ENCODE results near the gene FLT4.

FLT4 gene

DNA sequence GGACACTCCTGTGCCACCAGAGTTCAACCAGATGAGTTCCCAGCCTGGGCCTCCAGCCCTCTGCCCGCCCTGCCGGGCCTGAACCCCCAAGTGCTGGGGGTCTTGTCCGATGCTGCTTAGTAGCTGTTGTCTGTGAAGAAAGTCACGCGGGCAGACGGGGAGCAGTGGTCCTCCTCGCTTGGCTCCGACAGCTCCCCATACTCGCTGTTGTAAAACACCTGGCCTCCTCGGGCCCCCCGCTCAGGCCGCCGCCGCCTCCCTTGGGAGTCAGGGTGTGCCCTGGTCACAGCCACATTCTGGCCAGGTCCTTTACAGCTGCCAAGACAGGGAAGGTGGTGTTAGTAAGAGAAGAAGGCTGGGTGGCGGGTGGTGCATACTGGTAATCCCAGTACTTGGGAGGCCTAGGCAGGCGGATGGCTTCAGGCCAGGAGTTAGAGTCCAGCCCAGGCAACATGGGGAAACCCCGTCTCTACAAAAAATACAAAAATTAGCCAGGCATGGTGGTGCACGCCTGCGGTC lies 46.3 kb downstream of the FLT4 start:
- DNase-seq, result no peak

DNA sequence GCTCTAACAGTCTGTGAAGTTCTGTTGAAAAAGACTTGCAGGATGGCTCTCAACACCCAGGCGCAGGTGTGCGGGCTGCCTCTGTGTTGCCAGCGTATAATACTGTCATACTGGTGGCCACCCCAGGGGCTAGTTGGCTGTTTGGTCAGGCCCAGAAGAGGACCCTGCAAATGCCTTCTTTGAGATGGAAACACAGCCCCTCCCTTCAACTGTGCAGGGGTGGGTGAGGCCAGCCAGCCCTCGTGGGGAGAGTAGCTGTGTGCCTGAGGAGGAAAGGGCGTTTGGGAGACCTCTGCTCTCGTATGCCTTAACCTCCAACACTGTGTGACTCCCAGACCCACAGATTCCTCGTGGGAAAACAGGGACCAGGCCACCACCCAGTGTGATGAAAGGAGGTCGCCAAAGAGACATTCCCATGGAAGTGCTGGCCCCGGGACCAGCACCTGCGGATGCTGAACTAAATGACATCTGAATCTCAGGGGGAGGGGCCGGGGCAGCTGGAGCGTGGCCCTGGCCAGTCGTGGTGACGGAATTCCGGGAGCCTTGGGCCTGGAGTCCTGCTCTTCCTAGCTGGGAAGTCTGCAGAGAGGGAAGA lies 46.8 kb downstream of the FLT4 start:
- DNase-seq, result no peak

DNA sequence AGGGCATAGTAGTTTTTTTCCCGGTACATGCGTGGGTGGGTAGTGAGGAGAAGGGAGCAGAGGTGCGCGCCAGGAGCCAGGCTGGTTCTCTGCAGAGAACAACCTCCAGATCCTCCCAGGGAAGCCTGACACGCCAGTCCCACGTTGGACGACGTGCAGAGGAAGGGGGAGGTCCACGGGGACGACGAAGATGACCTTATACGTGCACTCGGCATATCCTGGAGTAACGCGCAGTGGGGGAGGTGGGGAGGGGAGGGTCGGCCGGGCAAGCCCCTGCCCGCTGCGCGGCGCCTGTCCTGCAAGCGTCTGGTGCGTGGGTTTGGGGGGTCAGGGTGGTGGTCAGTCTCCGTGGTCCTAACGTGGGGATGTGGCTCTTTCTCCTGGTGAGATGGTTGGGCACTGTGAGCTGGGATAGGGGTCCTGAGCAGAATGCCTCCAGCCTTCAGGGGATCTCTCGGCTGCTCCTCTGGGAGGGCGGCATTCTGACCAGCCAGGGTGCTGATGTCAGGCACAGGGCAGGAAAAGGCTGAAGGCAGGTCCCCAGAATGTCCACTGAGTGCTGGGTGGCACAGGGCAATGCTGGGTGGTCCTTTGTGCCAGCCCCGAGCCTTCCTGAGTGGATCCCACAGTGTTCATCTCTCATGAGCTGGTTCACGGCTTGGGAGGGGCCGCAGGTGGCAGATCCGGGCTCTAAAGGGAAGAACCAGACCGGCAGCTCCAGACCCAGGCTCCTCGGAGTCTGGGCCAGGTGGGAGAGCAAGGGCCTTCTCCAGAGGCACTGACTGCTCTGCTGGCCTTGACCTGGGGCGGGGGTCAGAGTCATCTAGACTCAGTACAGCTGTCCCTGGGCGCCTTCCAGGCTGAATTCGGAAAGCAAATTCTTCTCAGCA lies 47.6 kb downstream of the FLT4 start:
- no peak for DNase-seq

DNA sequence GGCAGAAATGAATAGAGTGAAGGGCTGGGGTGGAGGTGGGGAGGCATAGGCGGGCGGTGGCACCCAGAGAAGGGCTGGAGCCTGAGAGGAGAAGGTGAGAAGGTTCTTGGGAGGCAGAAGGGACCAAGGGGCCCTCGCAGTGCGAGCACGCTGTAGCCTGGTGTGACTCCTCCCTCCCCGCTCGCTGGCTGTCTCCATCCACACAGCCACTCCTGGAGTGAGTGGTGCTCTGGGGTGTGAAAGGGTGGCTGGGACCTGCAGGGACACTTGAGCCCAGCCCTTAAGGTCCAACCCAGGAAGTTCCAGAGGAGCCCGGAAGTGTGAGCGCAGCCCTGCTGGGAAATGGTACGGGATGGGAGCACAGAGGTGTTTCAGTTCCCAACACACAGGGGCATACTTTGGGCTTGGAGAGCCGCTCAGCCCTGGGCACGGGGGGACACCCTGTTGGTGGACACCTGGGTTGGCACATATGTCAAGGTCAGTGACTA lies 48.8 kb downstream of the FLT4 start:
- DNase-seq, result no peak

DNA sequence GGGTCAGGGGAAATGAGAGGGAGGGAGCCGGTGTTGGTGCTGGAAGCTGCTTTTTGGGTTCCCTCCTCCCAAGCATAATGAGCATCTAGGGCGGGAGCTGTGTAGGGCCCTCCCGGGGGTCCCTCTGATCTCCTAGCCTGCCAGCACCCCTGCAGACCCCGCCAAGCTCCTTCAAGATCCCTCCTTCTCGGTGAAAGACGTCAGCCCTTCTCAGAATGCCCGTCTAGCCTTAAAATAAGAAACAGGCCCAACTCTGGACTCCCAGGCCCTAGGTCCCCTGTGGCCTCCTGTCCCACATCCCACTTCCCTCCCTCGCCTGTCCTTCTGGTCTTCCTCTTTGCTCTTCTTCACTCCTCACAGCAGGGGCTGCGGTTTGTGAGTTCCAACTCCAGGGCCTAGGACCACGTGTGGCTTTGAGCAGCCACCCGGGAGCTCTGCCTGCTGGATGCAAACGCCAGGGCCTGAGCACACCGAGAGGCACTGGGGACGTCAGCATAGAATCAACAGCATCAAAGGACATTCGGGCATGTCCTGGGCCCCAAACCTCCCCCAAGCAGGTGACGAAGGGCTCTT lies 49.3 kb downstream of the FLT4 start:
- no peak for DNase-seq

DNA sequence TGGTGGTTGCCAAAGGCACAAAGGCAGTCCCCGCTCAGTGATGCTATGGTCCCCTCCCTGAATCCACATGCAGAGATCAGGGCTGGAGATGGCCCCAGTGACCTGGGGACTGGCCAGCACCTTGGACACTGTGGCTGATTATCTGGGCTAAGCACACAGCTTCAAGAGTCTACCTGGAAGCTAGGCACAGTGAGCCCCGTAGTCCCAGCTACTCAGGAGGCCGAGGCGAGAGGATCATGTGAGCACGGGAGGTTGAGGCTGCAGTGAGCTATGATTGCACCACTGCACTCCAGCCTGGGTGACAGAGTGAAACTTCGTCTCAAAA lies 49.8 kb downstream of the FLT4 start:
- DNase-seq, result no peak

DNA sequence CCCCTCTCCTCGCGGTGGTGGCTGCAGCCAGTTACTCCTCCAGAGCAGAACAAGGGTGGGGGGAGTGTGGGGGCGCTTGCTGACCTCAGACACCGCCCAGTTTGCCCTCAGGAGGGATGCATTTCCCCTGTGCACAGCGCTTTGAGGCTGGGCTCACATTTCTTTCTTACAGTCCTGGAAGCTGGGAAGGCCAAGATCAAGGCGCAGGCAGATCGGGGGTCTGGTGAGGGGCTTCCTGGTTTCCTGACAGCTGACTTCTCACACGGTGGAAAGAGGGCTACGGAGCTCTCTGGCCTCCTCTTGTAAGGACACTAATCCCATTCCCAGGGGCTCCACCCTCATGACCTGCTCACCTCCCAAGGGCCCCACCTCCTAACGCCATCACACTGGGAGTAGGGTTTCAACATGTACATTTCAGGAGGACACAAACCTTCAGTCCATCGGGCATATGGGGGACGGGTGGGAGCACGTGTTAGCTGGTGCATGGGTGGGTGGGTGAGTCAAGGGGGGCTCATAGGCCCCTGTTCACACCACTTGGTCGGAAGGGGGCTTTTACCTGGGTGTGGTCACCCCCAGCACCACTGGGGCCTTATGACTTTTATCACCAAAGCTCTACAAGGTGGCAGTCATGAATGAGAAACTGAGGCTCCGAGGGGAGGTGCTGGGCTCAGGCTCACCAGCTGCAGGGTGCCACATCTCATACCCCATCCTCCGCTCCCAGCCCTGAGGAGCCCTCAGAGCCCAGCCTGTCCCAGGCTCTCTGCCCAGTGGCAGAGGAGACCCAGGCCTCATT lies 50.4 kb downstream of the FLT4 start:
- DNase-seq, result no peak

DNA sequence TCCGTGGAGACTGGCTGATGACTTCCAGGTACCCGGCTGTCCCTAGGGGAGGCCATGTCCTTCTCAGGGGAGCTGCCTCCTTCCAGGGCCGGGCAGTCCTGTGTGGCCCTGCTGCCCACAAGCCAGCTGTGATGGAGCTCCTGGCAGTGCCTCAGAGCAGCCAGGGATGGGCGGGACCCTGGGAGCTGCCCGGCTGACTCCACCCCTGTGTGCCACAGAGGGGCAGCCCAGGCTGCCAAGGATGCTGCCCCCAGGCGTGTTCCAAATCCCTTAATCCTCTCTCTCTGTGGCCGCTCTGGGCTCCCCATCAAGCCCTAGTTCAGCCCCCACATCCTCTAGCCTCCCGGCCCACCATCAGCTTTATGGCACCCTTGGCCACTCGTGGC lies 51.1 kb downstream of the FLT4 start:
- no peak for DNase-seq

DNA sequence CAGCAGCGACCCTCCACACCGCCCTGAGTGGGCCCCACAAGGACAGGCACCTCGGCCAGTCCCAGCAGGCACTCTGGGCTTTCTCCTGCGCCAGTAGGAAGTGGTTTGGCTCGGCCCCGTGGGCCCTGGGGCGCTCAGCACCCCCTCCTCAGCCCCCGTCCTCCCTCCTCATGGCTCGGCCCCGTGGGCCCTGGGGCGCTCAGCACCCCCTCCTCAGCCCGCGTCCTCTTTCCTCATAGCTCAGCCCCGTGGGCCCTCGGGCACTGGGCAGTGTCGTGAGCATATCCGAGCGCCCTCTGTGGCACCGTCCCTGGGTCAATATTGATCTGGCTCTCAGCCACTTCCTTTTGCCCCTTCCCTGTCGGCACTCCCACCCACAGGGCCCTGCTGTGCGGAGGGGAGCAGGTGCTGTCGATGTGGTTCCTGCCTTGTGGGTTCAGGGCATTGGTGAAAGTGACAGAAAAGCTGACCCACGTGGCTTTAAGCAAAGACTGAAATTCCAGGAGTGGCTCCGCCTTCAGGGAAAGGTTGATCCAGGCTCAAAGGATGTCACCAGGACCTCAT lies 52.6 kb downstream of the FLT4 start:
- no peak for DNase-seq

DNA sequence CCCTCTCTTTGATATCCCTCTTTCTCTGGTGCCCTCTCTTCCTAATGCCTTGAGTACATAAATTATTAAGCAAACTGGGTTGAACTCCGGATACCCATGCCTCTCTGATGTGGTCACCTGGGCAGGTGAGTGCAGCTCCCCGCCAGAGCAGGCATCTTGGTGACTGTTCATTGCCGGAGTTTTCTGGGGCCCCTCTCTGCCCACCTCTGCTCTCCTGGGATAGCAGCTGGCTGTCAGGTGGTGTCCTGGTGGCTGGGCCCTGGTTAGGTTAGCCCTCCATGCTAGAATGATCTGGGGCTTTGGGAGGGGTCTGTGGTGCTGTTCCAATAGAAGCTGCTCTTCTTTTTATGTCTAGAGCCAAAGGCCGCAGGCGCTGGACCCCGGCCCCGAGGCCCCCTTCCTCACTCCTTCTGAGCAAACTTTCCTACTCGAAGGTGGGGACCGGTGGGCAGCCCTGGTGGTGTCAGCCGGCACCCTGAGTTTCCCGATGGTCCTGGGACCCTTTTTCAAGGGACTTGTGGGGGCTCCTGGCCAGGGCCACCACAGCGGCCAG lies 53.2 kb downstream of the FLT4 start:
- DNase-seq, result no peak

DNA sequence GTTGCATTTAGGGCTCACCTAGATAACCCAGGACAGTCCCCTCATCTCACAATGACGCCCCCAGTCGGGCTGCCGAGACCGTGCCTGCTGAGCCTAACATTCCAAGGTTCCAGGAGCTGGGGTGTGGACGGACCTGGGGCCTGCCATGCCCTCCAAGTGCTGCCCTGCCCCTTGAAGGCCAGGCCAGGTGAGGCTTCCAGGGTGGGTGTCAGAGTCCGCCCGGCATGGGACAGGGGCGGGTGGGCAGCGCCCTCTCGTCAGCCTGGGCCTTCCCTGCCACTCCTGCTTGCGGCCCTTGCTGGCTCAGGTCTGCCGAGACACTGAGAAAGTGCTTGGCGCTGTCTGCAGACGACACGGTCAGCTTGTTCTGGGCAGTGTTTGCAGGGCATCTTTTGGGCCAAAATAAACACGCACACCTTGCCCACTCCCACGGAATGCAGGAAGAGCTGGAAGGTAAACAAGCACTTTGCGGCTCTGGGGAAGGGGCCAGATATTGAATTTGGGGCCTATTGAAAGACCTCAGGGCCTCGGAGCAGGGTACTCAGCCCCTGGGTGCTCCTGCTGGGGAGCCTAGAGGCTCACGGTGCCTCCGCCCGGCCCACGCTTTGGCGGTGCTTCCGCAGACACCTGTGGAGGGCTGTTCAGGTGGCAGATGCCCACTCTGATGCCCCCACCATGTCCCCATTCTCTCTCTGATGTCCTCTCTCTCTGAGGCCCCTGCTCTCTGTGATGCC lies 53.9 kb downstream of the FLT4 start:
- no peak for DNase-seq

DNA sequence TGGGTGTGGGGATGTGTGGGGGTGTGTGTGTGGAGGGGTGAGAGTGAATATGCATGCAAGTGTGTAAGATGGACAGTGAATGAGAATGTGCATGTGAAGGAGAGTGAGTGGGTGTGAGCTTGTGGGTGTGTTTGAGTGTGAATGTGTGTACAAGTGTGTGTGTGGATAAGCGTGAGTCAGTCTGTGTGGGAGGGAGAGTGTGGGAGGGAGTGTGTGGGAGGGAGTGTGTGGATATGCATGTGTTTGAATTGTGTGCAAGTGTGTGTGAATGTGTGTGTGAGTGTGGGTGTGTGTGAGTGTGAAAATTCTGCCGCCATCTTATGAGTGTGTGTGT lies 54.4 kb downstream of the FLT4 start:
- no peak for DNase-seq

DNA sequence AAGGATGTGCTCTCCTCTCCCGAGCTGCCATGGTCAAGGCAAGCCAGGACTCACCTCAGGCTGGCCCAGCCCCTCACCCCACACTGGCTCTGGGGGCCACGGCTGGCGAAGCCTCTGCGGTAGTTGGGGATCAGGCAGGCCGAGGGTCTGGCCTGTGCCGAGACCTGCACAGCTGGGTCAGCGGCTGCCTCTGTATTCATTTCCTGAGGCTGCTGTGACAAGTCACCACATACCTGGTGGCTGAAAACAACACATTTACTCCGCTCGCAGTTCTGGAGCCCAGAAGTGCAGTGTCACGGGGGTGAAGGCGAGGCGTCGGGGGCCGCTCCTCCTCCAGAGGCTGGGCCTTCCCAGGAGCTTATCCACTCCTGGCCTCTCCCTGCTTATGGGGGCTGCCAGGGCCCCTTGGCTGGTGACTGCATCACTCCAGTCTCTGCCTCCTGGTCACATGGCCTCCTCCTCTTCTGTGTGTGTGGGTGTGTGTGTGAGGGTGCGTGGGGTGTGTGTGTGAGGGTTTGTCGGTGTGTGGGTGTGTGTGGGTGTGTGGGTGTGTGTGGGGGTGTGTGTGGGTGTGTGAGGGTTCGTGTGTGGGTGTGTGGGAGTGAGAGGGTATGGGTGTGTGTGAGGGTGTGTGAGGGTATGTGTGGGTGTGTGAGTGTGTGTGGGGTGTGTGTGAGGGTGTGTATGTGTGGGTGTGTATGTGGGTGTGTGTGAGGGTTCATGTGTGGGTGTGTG lies 54.9 kb downstream of the FLT4 start:
- DNase-seq, result no peak

DNA sequence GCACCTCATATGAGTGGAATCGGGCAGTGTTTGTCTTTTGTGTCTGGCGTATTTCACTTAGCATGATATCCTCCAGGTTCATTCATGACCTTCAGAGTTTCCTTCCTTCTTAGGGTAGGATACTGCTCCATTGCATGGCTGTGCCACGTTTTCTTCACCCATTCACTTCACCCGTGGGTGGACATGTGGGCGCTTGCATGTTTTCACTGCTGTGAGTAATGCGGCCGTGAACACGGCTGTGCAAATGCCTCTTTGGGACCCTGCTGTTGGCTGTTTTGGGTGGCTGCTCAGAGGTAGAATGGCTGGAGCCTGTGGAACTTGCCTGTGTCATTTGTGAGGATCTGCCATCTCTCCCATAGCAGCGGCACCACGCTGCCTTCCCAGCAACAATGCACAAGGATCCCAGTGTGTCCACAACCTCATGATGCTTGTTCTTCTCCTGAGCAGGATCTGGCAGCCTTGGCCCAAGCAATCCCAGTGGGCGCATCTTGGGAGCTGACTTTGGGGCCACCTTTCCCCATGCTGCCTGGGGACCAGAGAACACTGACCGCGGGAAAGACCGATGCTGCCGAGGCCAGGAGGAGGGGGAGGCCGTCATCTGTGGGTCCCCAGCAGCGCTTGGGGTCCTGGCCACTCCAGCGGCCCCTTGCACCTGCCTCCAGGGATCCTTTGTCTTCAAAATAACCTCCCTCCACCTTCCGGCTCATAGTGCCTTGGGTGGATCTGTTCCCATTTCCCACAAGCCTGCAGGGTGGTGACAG lies 55.8 kb downstream of the FLT4 start:
- no peak for DNase-seq

DNA sequence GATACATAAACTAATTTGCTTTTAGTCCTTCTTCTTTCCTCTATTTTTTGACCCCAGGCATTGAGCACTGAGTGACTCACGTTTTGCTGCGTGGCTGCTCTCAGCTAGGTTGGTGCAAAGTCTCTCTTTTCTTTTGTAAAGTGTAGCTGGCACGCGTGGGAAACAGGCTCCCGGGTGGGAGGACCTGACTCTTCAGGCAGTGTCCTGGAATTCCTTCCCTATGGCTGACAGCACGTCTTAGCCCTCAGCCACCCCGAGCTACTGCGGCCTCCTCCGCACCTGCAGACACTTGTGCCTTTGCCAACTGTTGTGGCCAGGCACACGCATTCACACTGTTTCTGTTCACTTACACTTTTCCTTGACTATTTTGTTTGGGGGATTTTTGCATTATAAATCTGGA lies 57.2 kb downstream of the FLT4 start:
- DNase-seq, result no peak

DNA sequence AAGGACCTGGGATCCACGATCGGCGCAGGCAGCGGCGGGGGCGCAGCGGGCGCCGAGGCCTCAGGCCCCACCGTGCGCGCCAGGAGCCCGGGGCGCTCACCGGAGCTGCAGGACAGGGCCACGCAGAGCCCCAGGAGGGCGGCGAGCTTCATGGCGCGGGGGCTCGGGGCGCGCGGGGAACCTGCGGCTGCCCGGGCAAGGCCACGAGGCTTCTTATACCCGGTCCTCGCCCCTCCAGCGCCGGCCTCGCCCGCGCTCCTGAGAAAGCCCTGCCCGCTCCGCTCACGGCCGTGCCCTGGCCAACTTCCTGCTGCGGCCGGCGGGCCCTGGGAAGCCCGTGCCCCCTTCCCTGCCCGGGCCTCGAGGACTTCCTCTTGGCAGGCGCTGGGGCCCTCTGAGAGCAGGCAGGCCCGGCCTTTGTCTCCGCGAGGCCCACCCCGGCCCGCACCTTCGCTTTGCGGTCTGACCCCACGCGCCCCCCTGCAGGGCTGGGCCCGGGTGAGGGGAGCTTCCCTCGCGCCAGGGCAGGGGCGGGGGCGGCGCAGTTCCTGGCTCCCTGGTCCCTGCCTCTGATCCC lies 58.0 kb downstream of the FLT4 start, which contains the start of gene SCGB3A1:
SCGB3A1 (minus strand) TSS at position 189 of the 577 bp plus-strand sequence; CDS start at position 152, 37 bp downstream.
- DNase-seq, result no peak

DNA sequence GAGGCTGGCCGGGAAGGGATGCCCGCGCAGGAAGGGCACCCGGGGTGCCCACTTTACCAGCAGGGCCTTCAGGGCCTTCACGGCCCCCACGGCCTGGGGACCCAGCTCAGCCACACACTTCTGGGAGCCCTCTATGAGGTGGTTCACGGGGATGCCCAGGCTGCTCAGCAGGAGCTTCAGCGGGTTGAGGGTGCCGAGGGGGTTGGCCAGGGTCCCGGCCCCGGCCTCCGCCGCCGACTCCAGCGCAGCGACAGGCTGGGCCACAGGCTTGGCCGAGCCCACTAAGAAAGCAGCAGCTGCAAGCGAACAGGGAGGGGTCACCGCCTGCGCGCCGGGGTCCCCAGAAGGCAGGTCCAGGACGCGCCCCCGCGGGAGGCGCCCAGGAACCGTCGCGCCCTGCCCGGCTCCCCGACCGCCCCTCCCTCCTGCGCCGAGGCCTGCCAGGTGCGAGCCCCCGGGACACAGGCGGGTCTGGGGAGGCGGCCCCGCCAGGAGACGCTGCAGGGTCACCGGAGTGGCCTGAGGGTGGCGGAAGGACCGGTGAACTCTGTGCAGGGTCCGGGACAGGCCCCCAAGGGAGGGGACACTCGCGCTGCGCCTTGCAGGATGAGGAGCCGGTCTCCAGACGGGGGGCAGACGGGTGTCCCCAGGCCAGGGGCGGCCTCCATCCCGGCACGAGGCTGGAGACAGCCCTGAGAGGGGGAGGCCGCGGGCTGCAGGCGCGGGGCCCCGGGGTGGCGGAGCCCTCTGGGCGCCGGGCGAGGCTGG lies 58.7 kb downstream of the FLT4 start:
- no peak for DNase-seq

DNA sequence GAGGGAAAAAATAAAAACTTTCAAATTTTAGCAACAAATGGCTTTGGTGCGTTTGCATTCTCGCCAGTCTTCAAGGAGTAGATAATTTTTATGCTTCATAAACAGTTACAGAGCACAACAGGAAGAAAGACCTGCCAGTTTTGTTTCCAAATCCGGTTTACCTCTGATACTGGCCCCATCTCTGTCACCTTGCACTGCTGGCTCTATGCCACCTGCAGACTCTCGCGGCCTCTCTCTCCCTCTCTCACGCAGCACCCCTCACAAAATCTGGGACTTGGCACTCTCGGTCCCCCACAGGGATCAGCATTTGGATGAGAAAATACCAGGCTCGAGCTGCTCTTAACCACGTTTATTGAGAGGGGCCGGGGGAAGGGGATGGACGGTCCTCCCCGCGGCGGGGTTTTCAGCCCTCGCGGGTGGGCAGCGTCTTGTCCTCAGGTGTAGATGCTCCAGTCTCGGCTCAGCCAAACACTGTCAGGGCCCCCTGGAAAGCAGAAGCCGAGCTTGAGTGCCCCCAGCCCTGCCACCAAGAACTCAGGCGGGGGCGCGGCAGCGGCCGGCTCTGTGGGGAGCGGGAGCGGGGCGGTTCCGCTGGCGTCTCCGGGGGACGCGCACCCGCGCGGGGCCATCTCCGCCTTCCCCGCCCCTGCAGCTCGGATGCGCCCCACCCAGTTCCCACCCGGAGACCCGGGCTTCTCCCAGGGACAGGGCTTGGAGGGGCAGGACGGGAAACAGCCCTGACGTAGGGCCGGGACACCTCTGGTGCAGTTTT lies 59.4 kb downstream of the FLT4 start:
- DNase-seq, result no peak

Measured in DMS79 (cell line).